Medulla oblongata (tissue), 1 donor: Measurements from ENCODE around the gene METTL6.
"Not testable (repeated sequence)": the region's sequence is repeated elsewhere in the genome, so short reads cannot be mapped to it uniquely, and the experiment has no call there.

Experiments used
- DNase-seq: peaks from one replicate; pipeline ENCODE4 v3.0.0-alpha.2; 2015; ENCODE audit errors: extremely low spot score

The METTL6 gene, protein sequence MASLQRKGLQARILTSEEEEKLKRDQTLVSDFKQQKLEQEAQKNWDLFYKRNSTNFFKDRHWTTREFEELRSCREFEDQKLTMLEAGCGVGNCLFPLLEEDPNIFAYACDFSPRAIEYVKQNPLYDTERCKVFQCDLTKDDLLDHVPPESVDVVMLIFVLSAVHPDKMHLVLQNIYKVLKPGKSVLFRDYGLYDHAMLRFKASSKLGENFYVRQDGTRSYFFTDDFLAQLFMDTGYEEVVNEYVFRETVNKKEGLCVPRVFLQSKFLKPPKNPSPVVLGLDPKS

DNA sequence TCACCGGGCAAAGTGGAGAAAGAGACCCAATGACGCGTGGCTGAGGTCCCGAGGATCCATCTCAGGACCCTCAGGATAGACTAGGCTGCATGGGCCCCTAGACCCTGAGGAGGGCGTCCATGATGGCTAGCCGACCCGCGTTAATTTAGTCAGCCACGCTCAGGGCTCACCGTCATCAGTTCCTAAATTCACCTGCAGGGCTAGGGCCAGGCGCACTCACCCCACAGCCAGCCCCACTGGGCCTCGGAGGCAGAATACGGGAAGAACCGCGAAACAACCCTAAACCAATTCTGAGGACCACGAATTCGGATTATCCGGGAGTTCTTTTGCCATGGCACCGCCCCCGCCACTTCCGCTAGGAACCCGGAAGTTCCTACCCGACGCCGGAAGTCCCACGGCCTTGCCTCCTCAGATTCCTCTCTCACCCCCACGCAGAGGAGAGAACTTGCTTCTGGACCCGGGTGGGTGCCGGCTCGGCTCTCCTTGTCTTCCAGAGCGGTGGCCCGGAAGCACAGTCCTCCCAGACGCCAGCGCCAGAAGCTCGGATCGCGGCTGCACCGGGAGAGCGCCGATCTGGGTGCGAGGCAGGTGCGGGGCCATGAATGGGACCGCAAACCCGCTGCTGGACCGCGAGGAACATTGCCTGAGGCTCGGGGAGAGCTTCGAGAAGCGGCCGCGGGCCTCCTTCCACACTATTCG is at the start of gene METTL6, which contains the start of gene EAF1:
TSS of gene METTL6 (minus strand) at position 363 of the 699 bp plus-strand sequence. CDS start 1,033 bp downstream, outside the sequence.
TSS of gene EAF1 (plus strand) at position 417 of the 699 bp plus-strand sequence. CDS start at position 599, 182 bp downstream.
- DNase-seq, result peak; percentile 86

- DNase-seq, result no peak
Observed at GRCh38 chr3:15476378-15476777, 49.0 kb upstream of the METTL6 start.

GRCh38 chr3:15475161-15475560 is 47.8 kb upstream of the METTL6 start:
- no peak for DNase-seq

GRCh38 chr3:15471861-15472260 is 44.5 kb upstream of the METTL6 start:
- DNase-seq, result no peak

GRCh38 chr3:15470849-15471248 is 43.5 kb upstream of the METTL6 start:
- DNase-seq, result no peak

GRCh38 chr3:15470261-15470660 is 42.9 kb upstream of the METTL6 start:
- DNase-seq, result no peak

DNA sequence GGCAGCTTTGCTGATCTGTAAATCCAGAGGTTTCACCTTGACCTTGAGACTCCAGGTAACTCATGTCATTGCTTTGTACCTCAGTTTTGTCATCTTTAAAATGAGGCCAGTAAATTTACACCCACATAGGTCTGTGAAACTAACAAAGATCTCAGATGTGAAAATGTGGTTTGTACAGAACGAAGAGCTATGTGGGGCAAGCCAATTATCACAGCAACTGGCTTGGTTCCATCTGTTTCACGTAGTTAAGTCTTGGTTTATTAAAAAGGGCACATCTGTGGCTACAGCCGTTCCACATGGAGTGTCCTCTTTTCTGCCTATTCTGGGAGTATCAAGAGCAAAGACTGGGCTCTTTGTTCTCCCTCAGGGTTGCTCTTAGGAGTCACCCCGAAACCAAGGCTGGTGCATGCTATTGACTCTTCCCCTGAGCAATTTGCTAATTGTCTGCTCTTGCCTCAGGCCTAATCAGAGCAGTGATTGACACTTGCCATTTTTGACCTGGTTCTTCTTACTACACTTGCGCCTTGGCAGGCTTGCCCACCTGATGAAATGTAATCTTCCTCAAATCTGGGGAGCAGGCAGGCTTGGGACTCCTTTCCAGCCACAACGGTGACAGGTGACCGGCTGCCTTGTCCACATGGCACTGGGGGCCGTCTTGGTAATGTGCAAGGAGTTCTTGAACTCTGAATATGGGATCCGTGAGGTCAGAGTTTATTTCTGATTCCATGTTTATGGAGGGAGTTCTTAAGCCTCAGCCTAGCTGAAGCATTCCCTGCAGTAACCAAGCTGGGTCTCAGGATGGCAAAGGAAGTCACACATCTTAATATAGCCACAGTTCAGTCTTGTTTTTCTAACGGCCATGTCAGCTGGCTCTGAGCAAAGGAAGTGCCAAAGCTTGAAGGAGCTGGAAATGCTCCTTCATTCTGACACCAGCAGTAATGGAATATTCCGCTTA is 40.2 kb upstream of the METTL6 start:
- no peak for DNase-seq

DNA sequence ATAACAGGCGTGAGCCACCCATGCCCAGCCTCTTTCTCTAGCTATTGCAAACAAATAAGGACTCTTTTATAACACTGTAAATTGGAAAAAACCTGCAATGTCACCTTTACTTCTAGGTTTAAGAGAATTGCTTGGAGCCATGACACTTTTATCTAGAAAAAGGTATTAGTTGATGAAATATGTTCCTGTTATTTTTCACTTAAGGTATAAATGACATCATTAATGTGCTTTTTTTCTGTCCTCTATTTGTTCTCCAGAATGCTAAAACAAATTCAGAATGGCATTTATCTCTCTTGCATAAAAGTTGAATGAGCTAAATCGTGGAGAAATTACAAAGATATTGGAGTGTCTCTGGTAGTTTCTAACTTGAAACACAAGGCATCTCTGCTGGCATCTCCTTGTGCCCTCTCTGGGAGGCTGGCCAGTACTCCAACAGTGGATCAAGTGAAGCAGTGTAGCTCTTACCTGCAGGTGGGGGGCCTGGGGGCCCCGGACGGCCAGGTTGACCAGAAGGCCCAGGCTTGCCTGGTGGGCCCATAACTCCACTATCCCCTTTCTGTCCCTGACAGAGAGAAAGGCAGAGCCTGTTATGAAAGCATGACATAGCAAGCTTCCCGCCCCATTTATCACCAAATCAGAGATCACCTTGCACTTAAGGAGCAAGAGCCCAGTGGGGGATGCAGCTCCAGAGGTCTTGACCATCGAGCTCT is 38.7 kb upstream of the METTL6 start:
- no peak for DNase-seq

GRCh38 chr3:15462451-15462850 is 35.1 kb upstream of the METTL6 start:
- no peak for DNase-seq

GRCh38 chr3:15460891-15461531 is 33.7 kb upstream of the METTL6 start:
- DNase-seq, result no peak

GRCh38 chr3:15458212-15458780 is 31.0 kb upstream of the METTL6 start:
- no peak for DNase-seq

DNA sequence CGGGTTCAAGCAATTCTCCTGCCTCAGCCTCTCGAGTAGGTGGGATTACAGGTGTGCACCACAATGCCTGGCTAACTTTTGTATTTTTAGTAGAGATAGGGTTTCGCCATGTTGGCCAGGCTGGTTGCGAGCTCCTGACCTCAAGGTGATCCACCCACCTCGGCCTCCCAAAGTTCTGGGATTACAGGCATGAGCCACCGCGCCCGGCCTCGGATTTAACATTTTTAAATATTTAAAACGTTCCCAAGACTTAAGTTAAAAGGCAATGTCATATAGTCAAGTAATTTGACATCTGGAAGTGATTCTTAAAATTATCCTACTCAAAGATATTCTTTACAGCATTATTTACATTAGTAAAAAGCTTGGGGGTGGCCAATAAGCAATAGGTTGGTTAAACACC is 29.6 kb upstream of the METTL6 start:
- not testable (repeated sequence) for DNase-seq

DNA sequence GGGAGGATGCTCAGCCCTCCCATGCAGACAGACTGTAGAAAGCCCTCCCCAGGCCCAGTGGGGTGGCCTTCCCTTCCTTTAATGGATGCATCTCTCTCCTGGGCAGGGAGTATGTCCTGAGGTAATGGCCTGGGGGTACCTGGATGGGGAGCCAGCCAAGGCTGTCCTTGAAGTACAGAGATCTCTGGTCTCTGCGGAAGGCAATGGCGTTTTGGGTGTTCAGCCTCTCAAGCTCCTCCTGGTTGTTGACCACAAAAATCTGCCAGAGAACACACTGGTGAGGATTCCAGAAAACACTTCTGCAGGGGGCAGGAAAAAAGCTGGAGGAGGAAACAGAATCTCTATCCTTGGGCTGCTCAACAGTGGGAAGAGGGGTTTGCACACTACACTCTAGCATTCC is 29.0 kb upstream of the METTL6 start:
- no peak for DNase-seq

GRCh38 chr3:15455756-15456155 is 28.4 kb upstream of the METTL6 start:
- no peak for DNase-seq

DNA sequence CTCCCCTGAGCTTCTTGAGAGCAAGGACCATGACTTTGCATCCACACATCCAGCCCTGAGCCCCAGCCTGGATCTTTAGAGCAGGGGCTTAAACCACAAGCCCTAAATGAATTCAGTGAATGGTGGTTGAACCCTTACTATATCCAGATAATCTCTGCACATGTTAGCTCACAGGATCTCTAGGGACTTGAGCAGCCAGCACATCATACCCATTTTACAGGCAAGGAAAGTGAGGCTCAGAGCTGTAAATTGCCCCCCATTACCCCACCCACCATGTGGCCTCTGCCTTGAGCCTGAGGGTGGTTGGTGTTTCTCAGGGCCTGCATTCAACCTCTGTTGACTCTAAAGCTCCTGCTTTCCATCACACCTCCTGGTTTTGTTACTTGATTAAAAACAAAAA is 27.6 kb upstream of the METTL6 start:
- no peak for DNase-seq

GRCh38 chr3:15453991-15454625 is 26.8 kb upstream of the METTL6 start:
- DNase-seq, result no peak

DNA sequence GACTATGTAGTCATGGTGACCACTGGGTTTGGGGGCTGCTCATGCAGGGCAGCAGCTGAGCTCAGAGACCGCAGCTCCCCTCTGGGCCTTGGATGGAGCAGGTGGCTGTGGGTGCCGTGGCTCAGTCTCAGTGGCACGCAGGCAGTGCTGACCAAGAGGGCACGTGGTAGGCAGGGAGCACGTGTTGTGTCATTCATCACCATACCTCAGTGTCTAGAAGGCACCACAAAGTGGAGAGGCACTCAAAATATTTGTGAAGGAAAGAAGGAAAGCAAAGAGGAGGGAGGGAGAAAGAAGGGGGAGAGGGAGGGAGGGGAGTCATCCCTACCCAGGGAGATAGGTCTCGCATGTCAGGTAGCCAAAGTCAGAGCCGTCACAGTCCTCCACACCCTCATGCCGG is 26.2 kb upstream of the METTL6 start:
- no peak for DNase-seq

DNA sequence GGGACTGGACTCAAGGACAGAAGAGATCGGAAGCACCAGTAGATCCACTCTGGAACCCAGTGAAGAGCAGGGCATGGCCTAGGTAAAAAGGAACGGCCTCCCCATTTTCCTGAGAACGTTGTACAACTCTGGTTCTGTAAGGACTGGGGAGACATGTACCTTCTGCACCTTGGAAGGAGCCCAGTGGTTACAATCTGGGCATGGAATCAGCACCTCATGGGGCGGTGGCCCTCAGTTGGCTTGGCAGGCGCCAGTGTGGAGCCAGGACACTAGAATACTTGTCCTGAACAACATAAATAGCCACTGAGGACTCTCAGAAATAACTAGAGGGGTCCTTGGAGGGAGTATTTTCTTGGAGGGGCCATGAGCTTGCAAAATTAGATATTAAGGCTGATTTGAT is 25.6 kb upstream of the METTL6 start:
- DNase-seq, result no peak

GRCh38 chr3:15452156-15452555 is 24.8 kb upstream of the METTL6 start:
- DNase-seq, result no peak
